NCI-H2171 (cell line): ENCODE measurements around the gene PPP1CA.

Experiments used
- DNase-seq: peaks from one replicate; lab custom pipeline; 2025; lab: John Stamatoyannopoulos, UW

Gene PPP1CA

DNA sequence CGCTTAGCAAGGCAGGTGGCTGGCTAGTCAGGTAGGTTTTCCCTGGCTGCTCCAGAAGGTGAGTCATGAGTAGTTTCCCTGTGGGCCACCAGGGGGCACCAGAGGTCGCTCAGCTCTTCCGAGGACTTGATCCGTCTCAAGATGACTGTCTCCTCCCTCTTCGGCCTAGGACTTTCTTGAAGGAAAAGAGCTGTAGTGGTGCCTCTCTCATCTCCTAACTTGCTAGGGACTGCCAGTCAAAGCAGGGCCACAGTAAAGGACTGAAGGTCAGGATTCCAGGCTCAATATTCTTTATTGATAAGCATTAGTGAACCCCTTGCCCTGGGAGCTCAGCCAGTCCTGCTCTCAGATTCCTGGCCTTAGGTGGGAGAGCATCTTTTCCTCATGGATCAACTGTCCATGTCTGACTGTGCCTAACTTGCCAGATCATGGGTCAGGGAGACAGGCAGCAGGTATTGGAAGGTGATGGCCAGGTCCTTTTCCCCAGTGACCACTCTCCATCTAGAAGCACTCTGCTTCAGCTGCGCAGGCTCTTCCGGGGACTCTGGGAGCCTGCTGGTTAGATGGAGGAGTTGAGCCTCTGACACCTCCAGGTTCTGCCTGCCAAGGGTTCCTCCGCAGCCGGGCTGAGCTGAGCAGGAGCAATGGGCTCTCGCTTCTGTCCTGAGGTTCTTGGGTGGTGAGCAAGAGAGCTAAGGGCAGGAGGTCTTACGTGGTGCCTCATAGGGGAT lies 50.2 kb downstream of the PPP1CA start:
- peak; percentile 26 for DNase-seq

DNA sequence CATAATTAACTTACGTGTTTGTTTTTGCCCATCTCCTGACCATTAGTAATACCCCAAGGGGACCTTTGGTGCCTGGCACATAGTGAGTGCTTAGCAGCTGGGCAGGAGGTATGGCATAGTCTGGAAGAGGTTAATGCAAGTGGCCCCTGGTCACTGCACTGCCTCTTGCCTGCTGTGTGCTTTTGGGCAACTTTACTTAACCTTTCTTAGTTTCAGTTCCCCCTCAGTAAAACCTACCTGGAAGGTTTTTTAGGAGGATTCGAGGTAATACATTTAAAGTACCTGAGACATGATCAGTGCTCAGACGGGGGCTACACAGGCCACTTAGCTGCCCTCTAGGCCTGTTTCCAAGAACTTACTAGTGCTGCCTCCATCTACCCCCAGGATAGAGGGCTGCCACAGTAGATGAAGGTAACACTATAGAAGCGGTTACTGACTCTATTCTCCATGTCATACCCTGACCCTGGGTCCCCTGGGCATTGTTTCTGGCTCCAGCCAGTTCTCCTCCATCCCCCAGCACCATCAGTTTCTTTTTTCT lies 51.7 kb downstream of the PPP1CA start:
- no peak for DNase-seq

DNA sequence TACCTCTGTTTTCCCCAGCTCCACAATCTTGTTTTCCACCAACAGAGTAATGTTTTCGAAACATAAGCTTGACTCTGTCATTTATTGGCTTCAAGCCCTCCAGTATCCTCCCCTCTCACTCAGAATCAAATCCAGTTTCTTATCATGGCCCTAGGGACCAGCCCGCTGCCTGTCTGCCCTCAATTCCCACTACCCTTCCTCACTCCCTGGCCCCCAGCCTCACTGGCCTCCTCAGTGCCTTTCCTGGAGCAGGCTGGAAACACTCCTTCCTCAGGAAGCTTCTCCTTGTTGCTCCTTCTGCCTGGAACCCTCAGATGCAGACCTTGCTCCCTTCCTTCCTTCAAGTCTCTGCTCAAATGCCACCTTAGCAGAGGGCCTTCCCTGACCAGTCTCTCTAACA lies 52.2 kb downstream of the PPP1CA start:
- no peak for DNase-seq

DNA sequence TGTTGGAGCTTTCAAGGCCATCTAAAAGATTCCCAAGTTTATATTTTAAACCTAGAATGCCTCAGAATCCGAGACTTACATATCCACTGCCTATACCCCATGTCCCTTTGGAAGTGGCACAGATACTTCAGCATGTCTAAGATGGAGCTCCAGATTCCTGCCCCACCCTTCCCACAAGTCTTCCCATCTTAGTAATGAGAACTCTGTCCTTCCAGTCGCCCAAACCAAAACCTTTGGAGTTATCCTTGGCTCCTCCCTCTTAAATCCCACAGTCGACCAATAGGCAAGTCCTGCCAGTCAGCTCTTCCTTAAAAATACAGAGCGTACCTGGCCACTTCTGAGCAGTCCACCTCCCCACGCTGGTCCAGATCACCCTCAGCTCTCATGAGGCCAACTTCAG lies 52.6 kb downstream of the PPP1CA start:
- no peak for DNase-seq
